Embryonic facial prominence (tissue), 1 donor: ENCODE measurements around the gene CD99L2.

Source experiments
- DNase-seq: peaks from one replicate; pipeline ENCODE4 v3.0.0-alpha.2; 2016; ENCODE audit errors: extremely low spot score

Gene CD99L2

DNA sequence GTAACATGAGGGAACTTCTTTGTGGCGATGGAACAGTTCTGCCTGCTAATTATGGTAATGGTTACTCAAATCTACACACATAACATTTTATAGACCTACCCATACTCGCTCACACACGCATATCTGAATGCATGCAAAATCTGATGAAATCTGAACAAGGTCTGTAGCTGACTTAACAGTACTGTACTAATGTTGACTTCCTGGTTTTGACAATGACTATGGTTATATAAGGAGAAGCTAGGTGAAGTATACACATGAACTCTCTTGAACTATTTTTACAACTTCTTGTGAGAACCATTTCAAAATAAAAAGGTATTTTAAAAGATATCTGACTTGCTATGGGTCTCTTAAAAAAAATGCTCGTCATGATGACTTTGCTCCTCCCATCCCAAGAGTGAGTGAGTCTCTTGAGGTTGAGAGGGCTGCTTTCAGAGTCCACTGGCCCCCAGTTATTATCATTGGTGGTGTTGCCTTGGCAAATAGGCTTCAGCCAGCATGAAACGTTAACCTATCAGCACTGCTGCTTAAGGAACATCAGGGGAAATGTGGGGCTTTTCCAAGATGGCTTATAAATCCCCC is 105.4 kb downstream of the CD99L2 start:
- DNase-seq, result no peak

DNA sequence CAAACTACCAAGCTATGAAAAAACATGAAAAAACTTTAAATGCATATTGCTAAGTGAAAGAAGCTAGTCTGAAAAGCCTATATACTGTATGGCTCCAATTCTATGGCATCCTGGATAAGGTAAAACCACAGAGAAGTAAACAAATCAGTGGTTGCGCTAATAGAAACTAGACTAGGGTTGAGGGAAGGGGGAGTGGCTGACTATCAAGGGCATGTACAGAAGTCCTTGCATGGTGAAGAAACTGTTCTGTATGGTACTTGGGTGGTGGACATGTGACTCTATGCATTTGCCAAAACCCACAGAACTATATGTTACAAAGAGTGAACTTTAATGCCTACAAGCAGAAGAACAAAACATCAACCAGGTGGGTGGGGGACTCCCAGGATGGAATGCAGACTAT is 108.4 kb downstream of the CD99L2 start:
- no peak for DNase-seq

DNA sequence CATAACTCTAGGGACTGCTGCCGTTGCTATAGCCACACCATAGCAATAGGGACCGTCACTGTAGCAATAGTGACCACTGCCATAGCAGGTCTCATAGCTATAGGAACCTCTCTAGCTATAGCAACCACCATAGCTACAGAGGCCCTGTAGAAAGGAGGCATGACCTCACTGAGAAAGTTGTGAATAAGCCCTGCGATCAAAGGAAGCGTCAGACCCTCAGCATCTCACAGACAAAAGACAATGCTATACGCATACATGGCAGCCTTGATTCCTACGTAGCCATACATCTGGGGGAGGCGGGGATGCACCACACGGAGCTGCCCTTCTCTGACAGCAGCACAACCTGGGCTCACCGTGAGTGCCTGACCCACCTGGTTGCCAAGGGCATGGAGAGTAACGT is 116.8 kb downstream of the CD99L2 start:
- no peak for DNase-seq

DNA sequence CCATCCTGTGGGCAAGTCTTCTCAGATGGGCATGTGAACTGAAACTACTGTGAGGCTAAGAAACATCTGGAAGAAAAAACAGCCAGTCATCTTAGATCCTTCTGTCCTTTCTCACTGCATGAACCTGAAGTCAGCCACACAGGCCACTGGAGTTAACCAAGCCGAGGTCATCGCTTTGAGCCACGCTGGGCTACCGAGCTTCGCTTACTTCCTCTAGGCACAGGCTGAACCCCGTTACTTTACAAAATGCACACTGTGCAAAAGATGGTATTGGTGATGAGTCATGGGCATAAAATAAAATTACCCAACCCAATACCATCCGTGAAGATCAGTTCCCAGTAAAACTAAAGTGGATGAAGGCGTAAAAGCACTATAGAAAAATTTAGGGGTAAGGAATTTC is 119.1 kb downstream of the CD99L2 start:
- no peak for DNase-seq

DNA sequence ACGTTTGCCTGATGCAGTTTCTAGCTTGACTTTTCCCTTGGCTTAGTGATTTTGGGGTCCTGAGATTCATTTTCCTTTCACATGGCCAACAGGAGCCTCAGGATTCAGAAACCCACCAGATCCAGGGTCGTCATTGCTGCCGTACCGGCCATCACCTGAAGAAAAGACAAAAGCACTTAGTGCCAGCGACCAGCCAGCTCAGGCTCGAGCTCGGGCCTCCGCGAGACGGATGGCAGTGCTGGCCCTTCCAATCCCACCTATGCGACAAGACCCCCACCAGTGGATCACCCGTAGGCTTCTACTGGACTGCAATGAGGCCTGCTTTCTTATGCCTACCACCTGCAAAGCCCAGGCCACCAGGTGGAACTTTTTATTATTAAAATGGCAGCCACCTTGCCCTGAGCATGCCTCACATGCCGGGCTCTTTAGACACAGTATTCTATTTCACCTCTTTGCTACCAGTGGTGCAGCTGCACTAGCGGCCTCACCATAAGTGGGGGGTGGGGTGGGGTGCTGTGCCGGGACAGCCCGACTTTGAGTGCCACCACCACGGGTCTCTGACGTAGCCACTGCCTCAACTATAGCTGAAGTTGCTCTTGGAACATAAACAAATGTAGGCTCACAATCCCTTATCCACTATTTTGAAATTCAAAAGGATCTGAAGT is 121.0 kb downstream of the CD99L2 start:
- no peak for DNase-seq

DNA sequence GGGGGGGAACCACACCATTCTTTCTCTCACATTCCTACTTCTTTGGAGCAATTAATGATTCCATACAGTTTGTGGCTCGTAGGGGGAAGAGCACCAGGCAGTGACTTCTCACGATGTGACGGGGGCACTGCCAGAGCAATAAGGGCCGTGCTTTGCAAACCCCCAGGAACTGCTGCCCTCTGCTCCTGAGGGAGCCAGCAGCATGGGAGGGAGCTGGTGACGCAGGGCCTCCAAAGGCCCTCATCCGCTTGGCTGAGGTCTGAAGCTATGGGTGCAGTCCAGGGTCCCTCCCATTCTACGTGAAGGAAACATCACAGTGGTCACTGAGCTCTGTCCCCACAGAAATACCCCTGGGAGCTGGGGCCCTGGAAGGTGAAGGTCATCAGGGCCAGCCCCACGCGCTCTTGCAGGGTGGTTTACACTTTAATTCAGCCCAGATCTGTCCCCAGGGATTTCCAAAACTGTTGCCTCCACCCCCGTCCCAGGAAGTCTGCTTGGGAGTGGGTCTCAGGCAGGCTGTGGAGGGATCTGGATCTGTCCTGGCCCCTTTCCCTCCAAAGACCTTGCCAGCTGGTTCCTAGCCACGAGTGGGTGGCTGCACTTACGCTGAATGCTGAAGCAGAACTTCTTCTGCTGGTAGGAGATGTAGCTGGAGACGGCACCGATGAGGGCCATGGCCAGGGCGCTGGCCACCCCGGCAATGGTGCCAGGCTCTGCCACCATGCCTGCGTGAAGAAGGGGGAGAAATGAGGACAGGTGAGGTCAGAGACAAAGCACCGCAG is 122.7 kb downstream of the CD99L2 start:
- DNase-seq, result no peak

DNA sequence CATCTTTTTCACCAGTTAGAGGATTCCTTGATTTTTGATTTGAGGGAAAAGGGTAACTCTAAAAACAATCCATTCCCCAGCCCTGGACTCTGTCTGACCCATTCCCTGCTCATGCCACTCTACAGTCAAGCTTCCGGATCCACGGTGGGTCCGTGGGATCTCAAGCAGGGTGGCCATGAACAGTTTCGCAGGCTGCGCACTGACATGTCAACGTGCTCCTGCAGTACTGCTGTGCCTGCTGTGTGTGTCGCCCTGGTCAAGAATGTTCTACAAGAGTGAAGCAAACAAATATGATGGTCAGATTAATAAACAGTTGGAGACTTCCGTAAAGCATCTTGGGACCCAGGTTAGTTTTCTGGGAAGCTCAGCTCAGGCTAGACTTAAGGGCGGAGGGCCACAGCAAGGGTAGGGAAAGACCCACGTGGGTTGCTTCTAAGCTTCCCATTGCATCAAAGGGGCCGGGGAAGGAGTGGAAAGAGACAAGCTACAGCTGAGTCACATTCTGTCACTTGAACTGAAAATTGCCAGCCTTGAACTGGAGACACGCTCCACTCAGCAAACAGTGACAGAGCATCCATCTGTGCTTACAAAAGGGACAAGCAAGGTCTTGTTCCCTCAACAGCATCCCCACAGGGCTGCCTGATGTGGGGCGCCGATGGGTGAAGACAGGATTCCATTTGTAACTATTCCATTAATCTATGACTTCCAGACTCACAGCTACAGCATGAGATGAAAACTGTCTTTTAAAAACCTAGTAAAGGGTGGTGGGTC is 123.5 kb downstream of the CD99L2 start:
- no peak for DNase-seq

DNA sequence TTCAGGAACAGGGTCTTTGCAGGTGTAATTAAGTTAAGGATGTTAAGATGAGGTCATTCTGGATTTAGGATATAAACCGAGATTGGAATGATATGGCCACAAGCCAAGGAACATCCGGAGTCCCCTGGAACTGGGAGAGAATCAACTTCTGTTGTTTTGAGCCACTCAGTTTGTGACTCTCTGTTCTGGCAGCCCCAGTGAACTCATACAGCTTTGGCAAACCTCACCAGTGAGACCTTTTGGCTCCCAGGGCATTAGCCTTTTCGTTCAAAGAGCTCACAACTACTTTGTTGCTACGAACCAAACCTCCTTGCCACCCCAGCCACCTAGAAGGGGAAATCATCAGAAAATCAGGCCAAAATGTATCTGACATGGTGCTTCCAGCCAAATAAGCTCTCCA is 124.8 kb downstream of the CD99L2 start:
- no peak for DNase-seq

DNA sequence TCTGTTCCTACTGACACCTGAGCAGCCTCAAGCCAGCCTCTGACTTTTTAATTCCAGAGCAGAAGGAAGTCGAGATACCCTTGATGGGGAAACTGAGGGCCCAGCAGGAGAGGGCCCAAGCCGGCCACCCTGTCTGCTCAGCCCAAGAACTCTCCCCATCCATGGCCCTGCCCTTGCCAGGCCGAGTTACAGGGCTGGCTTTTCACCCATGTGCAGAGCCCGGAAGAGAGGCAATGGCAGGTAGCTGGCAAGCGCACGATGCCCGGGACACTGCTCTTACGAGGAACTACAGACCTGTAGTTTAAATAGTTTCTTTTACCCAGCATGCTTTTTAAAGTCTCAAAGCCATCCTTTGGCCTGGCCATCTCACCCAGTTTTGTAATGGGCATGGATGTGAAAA is 125.4 kb downstream of the CD99L2 start:
- DNase-seq, result no peak

DNA sequence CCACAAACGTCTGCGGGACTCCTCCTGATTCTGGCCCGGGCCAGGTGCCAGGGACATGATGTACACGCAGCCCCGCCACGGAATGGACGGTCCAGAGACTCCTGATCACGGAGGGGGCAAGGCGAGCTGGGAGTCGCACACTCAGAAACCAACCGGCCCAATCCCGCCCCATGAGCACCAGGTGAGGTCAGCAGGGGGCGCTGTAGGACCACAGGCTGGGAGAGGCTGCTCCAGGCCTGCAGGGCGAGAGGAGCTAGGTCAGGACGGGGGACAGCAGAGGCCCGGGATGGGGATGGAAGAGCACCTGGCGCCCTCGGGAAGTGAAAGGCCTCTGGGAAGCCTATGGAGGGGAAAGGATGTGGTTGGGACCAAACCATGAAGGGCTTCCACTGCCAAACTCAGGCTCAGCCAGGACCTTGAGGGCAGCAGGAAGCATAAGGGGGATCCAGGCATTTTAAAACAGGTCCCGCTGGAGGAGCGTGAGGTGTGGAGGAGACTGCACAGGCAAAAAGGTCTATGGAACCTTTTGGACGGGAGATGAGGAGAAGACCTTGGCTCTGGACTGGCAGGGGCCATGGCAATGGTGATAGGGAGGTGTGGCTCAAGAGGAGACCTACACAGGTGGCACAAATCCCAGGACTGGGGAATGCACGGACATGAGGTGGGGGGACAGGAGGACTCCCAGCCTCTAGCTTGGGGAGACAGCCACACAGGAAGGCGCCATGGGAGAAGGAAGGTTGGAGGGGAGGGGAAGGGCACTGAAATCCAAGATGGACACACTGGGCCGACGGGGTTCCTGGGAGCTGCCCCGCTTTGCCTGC is 126.1 kb downstream of the CD99L2 start:
- DNase-seq, result no peak

DNA sequence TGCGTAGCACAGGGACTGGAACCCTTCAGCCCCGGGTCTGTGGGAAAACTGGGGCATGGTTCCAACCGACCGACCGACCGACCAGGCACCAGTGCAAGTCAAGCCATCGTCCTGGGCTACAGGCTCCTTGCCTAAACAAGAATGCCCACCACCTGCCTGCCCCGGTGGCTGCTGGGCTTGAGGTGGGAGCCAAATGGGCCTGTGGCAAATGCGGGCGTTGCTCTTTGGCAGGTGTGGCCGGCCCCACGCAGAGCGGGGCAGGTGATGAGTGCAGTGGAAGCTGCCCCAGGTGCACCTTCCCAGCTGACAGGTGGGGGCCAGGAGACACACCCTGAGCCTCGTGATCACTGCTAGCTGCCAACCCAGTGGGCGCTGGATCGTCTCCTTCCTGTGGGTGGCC is 127.4 kb downstream of the CD99L2 start:
- no peak for DNase-seq

DNA sequence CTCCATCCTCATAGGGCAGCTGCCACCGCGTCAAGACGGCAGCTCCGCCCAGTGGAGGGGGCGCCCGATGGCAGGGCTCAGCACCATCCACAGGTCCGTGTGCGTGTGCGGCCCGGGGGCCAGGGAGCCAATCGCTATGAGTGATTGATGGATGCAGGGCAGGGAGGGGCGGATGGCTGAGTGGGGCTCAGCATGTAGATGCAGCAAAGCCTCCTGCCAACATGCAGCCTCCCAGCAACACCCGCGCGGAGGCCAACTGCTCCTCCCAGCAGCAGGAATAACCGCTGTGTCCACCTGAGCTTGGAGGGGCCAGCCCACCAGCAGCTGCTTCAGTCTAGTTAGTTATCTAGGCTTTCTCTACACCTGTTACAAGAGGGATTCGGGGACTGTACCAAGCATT is 127.8 kb downstream of the CD99L2 start:
- no peak for DNase-seq

DNA sequence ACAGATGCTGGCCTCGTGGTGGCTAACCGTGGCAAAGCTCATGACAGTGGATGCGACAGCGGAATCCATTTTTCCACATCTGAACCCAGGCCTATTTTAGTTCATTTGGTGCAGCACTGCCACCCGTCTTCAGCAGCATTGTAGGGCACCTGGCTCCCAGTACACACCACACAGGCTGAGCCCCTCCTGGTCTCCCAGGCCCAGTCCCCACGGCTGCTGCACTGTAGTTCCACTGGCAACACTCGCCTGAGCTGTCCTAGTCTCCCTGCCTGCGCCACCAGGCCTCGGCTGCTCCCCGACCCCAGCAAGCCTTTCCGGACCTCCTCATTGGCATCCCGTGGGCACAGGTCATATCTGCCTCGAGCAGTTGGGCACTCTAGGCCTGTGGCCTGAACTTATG is 129.1 kb downstream of the CD99L2 start:
- no peak for DNase-seq

DNA sequence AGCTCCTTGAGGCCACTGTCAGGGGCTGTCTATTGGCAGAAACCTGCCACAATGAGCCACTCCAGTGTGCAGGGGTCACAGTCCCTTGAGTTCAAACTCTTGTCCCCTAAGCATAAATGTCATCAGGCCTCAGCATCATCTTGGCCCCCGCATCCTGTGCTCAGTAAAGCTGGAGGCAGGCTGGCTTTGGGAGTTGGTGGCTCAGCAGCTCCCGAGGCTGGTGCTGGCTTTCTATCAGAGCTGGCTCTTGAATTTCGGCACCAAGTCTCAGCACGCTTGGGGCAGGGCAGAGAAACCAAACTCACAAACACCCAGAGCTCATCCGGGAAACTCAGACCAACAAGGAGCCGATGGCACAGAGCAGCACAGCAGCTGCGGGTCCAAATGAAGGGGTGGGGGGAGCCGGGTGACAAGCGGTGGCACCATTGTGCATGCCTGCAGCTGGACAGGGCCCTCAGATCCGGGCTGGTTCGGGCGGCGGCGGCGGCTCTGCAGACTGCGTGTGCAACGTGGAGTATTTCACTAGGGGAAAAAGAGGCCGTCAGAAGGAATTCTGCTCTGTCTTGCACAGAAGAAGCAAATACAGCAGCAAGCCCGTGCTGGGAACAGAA is 129.8 kb downstream of the CD99L2 start:
- no peak for DNase-seq

DNA sequence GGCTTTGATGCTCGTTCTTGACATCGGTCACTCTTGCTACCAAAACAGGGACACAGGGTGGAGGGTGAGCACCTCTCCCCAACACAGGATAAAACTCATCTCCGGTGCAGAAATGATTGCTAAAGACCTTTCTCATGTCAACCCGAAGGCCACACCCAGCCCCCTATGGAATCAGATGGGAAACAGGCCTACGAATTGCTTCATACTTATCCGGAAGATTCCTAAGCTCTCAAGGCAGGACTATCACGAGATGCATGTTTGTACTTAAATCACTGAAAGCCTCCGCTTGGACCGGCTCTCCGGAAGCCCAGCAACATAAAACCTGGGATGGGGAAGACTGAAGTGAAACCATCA is 130.4 kb downstream of the CD99L2 start:
- no peak for DNase-seq

DNA sequence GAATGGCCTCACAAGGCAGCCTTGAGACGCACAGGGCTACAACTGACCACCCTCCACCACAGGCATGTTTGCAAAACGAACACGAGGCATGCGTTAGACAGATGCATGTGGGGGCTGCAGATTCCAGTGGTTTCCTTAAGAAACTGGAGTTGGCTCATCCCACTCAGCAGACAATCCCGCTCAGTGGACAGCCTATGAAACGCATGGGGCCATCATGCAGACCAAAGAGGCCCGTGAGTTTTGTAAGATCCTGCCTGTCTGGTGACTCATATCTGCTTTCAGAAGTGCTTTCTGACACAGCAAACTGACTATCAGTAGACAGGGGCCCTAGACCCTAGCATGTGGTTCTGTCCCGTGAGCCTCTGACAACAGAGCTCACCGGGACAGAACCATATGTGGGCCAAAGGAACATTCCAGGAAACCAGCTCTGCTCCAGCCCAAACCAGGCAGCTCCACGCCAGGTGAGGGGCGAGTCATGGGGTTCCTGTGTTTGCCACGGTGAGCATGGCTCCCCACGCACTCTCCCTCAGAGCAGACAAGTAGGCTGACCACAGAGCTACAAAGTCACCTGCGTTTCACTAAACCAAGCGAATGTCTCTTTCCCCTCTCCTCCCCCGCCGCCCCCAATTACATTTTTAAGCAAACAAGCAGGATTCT is 130.9 kb downstream of the CD99L2 start:
- no peak for DNase-seq

DNA sequence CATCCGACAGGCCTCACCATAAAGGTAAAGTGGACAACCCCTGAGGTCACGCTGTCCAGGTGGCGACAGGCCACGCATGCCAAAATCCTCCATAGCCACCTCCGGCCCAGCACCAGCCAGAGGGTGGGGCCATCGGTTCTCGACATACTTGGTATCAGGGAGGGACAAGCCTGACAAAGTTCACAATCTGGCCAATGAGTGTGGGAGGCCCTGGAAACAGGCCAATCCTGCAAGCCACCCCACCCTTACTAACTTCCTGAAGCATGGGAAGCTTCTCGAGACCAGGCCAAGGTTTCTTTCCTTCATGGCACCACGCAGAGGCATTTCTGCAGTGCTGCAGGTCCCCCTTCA is 131.4 kb downstream of the CD99L2 start:
- DNase-seq, result no peak

DNA sequence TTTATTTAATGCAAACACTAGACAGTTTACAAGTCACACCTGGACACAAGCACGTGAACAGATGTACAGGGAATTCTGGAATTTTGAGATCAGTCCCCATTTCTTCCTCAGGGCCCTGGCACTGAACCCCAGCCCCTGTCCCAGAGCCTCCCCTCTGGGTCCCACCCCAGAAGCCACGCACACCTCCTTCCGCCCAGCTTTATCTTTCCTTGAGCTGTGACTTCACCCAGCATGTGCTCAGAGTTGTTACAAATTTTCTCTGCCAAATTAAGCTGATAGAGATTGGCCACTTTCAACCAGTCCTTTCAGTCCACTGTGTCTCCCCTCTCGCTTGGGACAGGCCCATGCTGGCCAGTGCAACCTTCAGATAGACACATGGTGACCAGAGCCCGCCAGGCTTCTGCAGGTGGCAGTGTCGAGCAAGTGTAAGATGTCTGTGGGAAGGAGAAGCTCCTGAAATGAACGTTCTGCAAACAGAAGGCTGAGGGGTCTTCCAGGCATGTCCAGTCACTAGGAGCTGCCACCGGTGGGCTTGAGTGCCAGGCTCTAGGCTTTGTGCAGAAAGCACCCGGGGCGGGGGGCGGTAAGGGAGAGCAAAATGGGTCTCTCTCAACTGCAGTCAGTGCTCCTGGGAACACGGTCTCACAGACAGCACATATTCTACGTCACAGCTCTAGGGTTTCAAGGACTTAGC is 132.0 kb downstream of the CD99L2 start:
- no peak for DNase-seq

DNA sequence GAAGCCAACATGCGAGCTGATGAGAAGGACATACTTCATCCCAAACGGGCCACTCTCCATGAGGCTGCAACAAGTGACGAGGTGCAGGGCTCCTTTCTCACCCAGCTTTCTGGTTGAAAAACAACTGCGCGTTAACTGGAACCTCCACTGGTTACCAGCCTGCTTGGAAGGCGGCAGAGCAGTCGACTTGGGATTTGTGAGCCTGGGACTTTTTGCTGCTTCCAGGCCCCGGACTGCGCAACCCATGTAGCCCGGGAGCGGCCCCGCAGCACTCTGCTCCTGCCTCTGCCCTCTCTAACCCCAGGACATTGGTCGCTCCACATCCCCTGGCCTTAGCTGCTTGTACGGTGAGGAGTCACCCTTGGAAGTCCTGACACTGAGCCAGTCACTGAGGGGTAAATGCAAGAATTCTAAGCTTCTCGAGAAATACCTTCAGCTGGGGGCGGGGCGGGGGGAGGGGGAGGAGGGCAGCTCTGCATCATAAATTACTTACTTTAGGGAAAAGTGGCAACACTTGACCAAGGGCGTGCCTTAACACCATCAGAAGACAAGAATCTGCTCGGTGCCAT is 132.6 kb downstream of the CD99L2 start:
- DNase-seq, result no peak

DNA sequence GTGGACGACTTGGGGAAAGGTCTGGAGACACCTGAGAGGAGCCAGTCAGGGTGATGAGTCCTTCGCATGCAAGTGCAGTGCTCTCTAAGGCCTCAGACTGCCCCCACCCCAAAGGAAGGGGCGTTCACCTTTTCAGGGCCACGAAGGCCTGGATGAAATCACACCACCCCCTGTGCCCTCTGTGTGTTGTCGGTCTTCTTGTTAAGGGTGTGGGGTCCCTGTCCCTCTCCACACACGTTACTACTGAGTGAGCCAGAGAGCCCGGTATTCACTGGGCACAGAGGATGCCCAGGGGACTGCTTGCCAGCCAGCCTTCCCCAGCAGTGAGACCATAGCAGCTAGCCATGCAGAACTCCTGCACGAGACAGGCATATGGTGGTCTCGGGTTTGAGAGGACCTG is 133.2 kb downstream of the CD99L2 start:
- no peak for DNase-seq
